Right atrium auricular region (tissue), 2 donors: Measurements from ENCODE around the gene RIMBP2. TPM values are rescaled to one million over a fixed set of nuclear protein-coding genes. Genes with fewer than 3 reads are reported as not detected.
"Not testable (repeated sequence)": the region's sequence is repeated elsewhere in the genome, so short reads cannot be mapped to it uniquely, and the experiment has no call there.

Source experiments
- DNase-seq: peaks from one replicate; pipeline ENCODE4 v3.0.0-alpha.2; 2019; ENCODE audit warnings: low spot score
- H3K27ac ChIP-seq, 2 donors: fragments of 200-600 bp; sonication (generic); 1 replicate in 1 of 2; 2 replicates in 1 of 2; pipeline ENCODE4 v1.5.1; 2016 to 2019
- H3K27me3 ChIP-seq, 2 donors: fragments of 200-600 bp; sonication (generic); one replicate each; pipeline versions ENCODE4 v1.5.1 to v1.6.0; 2017 to 2019
- H3K36me3 ChIP-seq: fragments of 200-600 bp; sonication (generic); one replicate; pipeline ENCODE4 v1.5.1; 2016
- H3K4me1 ChIP-seq, 2 donors: fragments of 200-600 bp; sonication (generic); one replicate each; pipeline versions ENCODE4 v1.5.1 to v1.6.0; 2017 to 2019
- H3K4me3 ChIP-seq, 2 donors: fragments of 200-600 bp; sonication (generic); 1 replicate in 1 of 2; 2 replicates in 1 of 2; pipeline ENCODE4 v1.5.1; 2017 to 2019; ENCODE audit warnings: mild to moderate bottlenecking in 1 of 2, moderate library complexity in 1 of 2
- H3K9me3 ChIP-seq, 2 donors: fragments of 200-600 bp; sonication (generic); one replicate each; pipeline ENCODE4 v1.5.1; 2019
- CTCF ChIP-seq, 2 donors: fragments of 200-600 bp; sonication (generic); IDR thresholded peaks; one replicate each; pipeline ENCODE4 v1.5.1; 2019; ENCODE audit warnings: antibody characterized with exemption in 2 of 2
- total RNA-seq, 2 donors: library from RNA; depleted of rRNA; stranded (reverse); fragments of >200 nt; gene quantifications; one replicate each; pipeline ENCODE4 v1.1.0, GENCODE V29; 2016

The RIMBP2 gene
- total RNA-seq, 2 donors from 2014 or later, result 0.04 TPM; not detected in 1

GRCh38 chr12:130743176-130743575 lies 27.1 kb upstream of the RIMBP2 start:
- Histone ChIP-seq H3K27me3 (no peaks in the 10 kb centered on the region), H3K27ac (no peak overlapping the region)
- no peak for TF ChIP-seq CTCF (IDR thresholded peaks at IDR 0.05)

GRCh38 chr12:130742716-130743115 lies 26.6 kb upstream of the RIMBP2 start:
- no peak overlapping the region for H3K4me3 ChIP-seq
- peaks cover 0 to 9% of the 10 kb centered on the region in 2 donors for H3K9me3 ChIP-seq
- H3K27me3 ChIP-seq, result no peaks in the 10 kb centered on the region
- no peaks in the 10 kb centered on the region for H3K36me3 ChIP-seq
- no peak for TF ChIP-seq CTCF (IDR thresholded peaks at IDR 0.05)
- no peak overlapping the region for H3K27ac ChIP-seq
- DNase-seq, result no peak
- H3K4me1 ChIP-seq, result no peaks in the 10 kb centered on the region

More at GRCh38 chr12:130743176-130743575, 27.1 kb upstream of the RIMBP2 start:
- peaks cover 0 to 6% of the 10 kb centered on the region in 2 donors for H3K9me3 ChIP-seq
- DNase-seq, result no peak
- no peak overlapping the region for H3K4me3 ChIP-seq
- no peaks in the 10 kb centered on the region for H3K36me3 ChIP-seq
- H3K4me1 ChIP-seq, result no peaks in the 10 kb centered on the region

GRCh38 chr12:130742112-130742511 lies 26.0 kb upstream of the RIMBP2 start:
- H3K36me3 ChIP-seq, result no peaks in the 10 kb centered on the region
- H3K27me3 ChIP-seq, result no peaks in the 10 kb centered on the region
- no peak for DNase-seq
- no peak overlapping the region for H3K4me3 ChIP-seq
- H3K4me1 ChIP-seq, result no peaks in the 10 kb centered on the region
- H3K9me3 ChIP-seq, result peaks cover 0 to 9% of the 10 kb centered on the region in 2 donors
- no peak overlapping the region for H3K27ac ChIP-seq
- TF ChIP-seq CTCF (IDR thresholded peaks at IDR 0.05), result no peak

- Histone ChIP-seq H3K9me3 (peaks cover 0 to 9% of the 10 kb centered on the region in 2 donors), H3K27me3 (no peaks in the 10 kb centered on the region), H3K36me3 (no peaks in the 10 kb centered on the region), H3K27ac (no peak overlapping the region), H3K4me3 (no peak overlapping the region), H3K4me1 (no peaks in the 10 kb centered on the region)
- no peak for TF ChIP-seq CTCF (IDR thresholded peaks at IDR 0.05)
- DNase-seq, result no peak
Measured at GRCh38 chr12:130739571-130739970, 23.5 kb upstream of the RIMBP2 start.

GRCh38 chr12:130738403-130738802 lies 22.3 kb upstream of the RIMBP2 start:
- not testable (repeated sequence) for H3K27me3 ChIP-seq, H3K4me3 ChIP-seq, DNase-seq, H3K4me1 ChIP-seq, H3K36me3 ChIP-seq, H3K27ac ChIP-seq, H3K9me3 ChIP-seq

- no peaks in the 10 kb centered on the region for H3K4me1 ChIP-seq
- no peak for DNase-seq
- H3K27ac ChIP-seq, result no peak overlapping the region
- H3K4me3 ChIP-seq, result no peak overlapping the region
- H3K36me3 ChIP-seq, result no peaks in the 10 kb centered on the region
- H3K9me3 ChIP-seq, result peaks cover 0 to 9% of the 10 kb centered on the region in 2 donors
- no peaks in the 10 kb centered on the region for H3K27me3 ChIP-seq
- no peak for TF ChIP-seq CTCF (IDR thresholded peaks at IDR 0.05)
Measured at GRCh38 chr12:130737731-130738130, 21.6 kb upstream of the RIMBP2 start.
